H9 (cell line): Measurements from ENCODE around the gene NKAIN2. TPM values are rescaled to one million over a fixed set of nuclear protein-coding genes. Genes with fewer than 3 reads are reported as not detected.
A peak's percentile ranks its signal among the peaks of the same experiment; 100 is the strongest.

Experiments used
- DNase-seq: peaks from one replicate; pipeline ENCODE4 v3.0.0-alpha.2; 2017
- H2AFZ ChIP-seq: one replicate; pipeline ENCODE4 v1.6.1; 2013; ENCODE audit warnings: mild to moderate bottlenecking, low read length, control low read depth, moderate library complexity
- H2AK5ac ChIP-seq: 2 replicates; pipeline ENCODE4 v1.6.1; 2013; ENCODE audit warnings: low read length, control low read depth, mixed read lengths; ENCODE audit not compliant: insufficient read length
- H2BK120ac ChIP-seq: one replicate; pipeline ENCODE4 v1.6.1; 2013; ENCODE audit warnings: low read depth, mild to moderate bottlenecking, low read length, control low read depth, inconsistent platforms; ENCODE audit not compliant: poor library complexity, severe bottlenecking
- H2BK12ac ChIP-seq: 2 replicates; pipeline ENCODE4 v1.6.1; 2013; ENCODE audit warnings: low read length, control low read depth, mixed read lengths, low read depth; ENCODE audit not compliant: insufficient read length
- H2BK15ac ChIP-seq: 2 replicates; pipeline ENCODE4 v1.6.1; 2013; ENCODE audit warnings: low read depth, low read length, control low read depth
- H2BK20ac ChIP-seq: one replicate; pipeline ENCODE4 v1.6.1; 2013; ENCODE audit warnings: low read depth, mild to moderate bottlenecking, low read length, control low read depth, inconsistent platforms; ENCODE audit not compliant: poor library complexity, severe bottlenecking
- H2BK5ac ChIP-seq: 2 replicates; pipeline ENCODE4 v1.6.1; 2013; ENCODE audit warnings: low read length, control low read depth, mixed read lengths; ENCODE audit not compliant: insufficient read length
- H3K14ac ChIP-seq: 2 replicates; pipeline ENCODE4 v1.6.1; 2013; ENCODE audit warnings: low read length, control low read depth; ENCODE audit not compliant: insufficient read depth
- H3K18ac ChIP-seq: 2 replicates; pipeline ENCODE4 v1.6.1; 2013; ENCODE audit warnings: low read depth, mild to moderate bottlenecking, mixed read lengths, low read length, control low read depth; ENCODE audit not compliant: insufficient read length
- H3K23ac ChIP-seq: 2 replicates; pipeline ENCODE4 v1.6.1; 2013; ENCODE audit warnings: low read length, control low read depth, mixed read lengths, low read depth; ENCODE audit not compliant: insufficient read length
- H3K23me2 ChIP-seq: 2 replicates; pipeline ENCODE4 v1.6.1; 2013; ENCODE audit warnings: low read depth, mild to moderate bottlenecking, mixed read lengths, low read length, control low read depth; ENCODE audit not compliant: insufficient read length, poor library complexity, severe bottlenecking
- H3K27ac ChIP-seq: 2 replicates; pipeline ENCODE4 v1.5.1; 2013; ENCODE audit warnings: low read length, control low read depth, mixed read lengths, low read depth; ENCODE audit not compliant: insufficient read length
- H3K27me3 ChIP-seq: 2 replicates; pipeline ENCODE4 v1.6.1; 2013; ENCODE audit warnings: low read length, control low read depth, inconsistent platforms; ENCODE audit not compliant: insufficient read depth
- H3K4ac ChIP-seq: 2 replicates; pipeline ENCODE4 v1.6.1; 2013; ENCODE audit warnings: low read depth, mild to moderate bottlenecking, control low read depth, inconsistent platforms, low read length, moderate library complexity
- H3K4me1 ChIP-seq: 2 replicates; pipeline ENCODE4 v1.6.1; 2013; ENCODE audit warnings: low read length, control low read depth, inconsistent platforms; ENCODE audit not compliant: insufficient read depth
- H3K4me2 ChIP-seq: 2 replicates; pipeline ENCODE4 v1.6.1; 2013; ENCODE audit warnings: low read length, control low read depth, mixed read lengths; ENCODE audit not compliant: insufficient read length, insufficient read depth
- H3K56ac ChIP-seq: 2 replicates; pipeline ENCODE4 v1.6.1; 2013; ENCODE audit warnings: low read depth, mild to moderate bottlenecking, mixed read lengths, low read length, control low read depth; ENCODE audit not compliant: insufficient read length
- H3K79me1 ChIP-seq: 2 replicates; pipeline ENCODE4 v1.6.1; 2013; ENCODE audit warnings: low read depth, mild to moderate bottlenecking, moderate library complexity, low read length, control low read depth, inconsistent platforms; ENCODE audit not compliant: insufficient read depth, poor library complexity, severe bottlenecking
- H3K79me2 ChIP-seq: 2 replicates; pipeline ENCODE4 v1.6.1; 2013; ENCODE audit warnings: low read length, control low read depth, inconsistent platforms; ENCODE audit not compliant: insufficient read depth
- H3K9ac ChIP-seq: 2 replicates; pipeline ENCODE4 v1.6.1; 2013; ENCODE audit warnings: low read length, control low read depth, mixed read lengths; ENCODE audit not compliant: insufficient read length; ENCODE audit errors: extremely low read depth
- H3K9me3 ChIP-seq: one replicate; pipeline ENCODE4 v1.6.1; 2013; ENCODE audit warnings: low read depth, low read length, inconsistent platforms; ENCODE audit not compliant: control insufficient read depth
- H3T11ph ChIP-seq: one replicate; pipeline ENCODE4 v1.6.1; 2013; ENCODE audit warnings: mild to moderate bottlenecking, low read length, control low read depth, inconsistent platforms
- H4K20me1 ChIP-seq: one replicate; pipeline ENCODE4 v1.6.1; 2013; ENCODE audit not compliant: control insufficient read depth, insufficient read length, insufficient read depth
- H4K5ac ChIP-seq: 2 replicates; pipeline ENCODE4 v1.6.1; 2013; ENCODE audit warnings: low read depth, mild to moderate bottlenecking, mixed read lengths, low read length, control low read depth; ENCODE audit not compliant: insufficient read length
- H4K8ac ChIP-seq: replicated peaks from 2 replicates; pipeline ENCODE4 v1.6.1; 2013; ENCODE audit warnings: low read length, control low read depth, mixed read lengths, low read depth; ENCODE audit not compliant: insufficient read length
- H4K91ac ChIP-seq: 2 replicates; pipeline ENCODE4 v1.6.1; 2013; ENCODE audit warnings: low read depth, mild to moderate bottlenecking, moderate library complexity, mixed read lengths, low read length, control low read depth; ENCODE audit not compliant: insufficient read length
- H3K27ac Mint-ChIP-seq, 3 experiments: 2 replicates in 2 of 3; 3 replicates in 1 of 3; pipeline ENCODE4 v1.8.0; 2020 to 2021; ENCODE audit warnings: mixed read lengths in 3 of 3, mild to moderate bottlenecking in 1 of 3, moderate library complexity in 1 of 3
- H3K27me3 Mint-ChIP-seq: 2 replicates; pipeline ENCODE4 v1.8.0; 2021; ENCODE audit warnings: low read depth, mild to moderate bottlenecking, moderate library complexity, mixed read lengths
- H3K36me3 Mint-ChIP-seq, 3 experiments: 2 replicates in 2 of 3; 3 replicates in 1 of 3; pipeline ENCODE4 v1.8.0; 2020 to 2021; ENCODE audit warnings: low read depth in 3 of 3, mixed read lengths in 3 of 3; ENCODE audit not compliant: insufficient read depth in 1 of 3
- H3K4me1 Mint-ChIP-seq, 2 experiments: 2 replicates each; pipeline ENCODE4 v1.8.0; 2020; ENCODE audit warnings: mixed read lengths in 2 of 2
- H3K4me3 Mint-ChIP-seq, 2 experiments: 2 replicates in 1 of 2; 3 replicates in 1 of 2; pipeline ENCODE4 v1.8.0; 2020 to 2021; ENCODE audit warnings: mild to moderate bottlenecking in 2 of 2, mixed read lengths in 2 of 2, moderate library complexity in 1 of 2
- H3K9me3 Mint-ChIP-seq, 2 experiments: 2 replicates in 1 of 2; 3 replicates in 1 of 2; pipeline ENCODE4 v1.8.0; 2020; ENCODE audit warnings: mild to moderate bottlenecking in 2 of 2, mixed read lengths in 2 of 2, moderate library complexity in 1 of 2
- WGBS: extraction: QIAGEN DNeasy Blood & Tissue Kit; methylation state at CpG from one replicate; pipeline ENCODE4 v1.1.7; 2013; ENCODE audit warnings: missing lambda C conversion rate, low lambda C conversion rate, mixed read lengths; ENCODE audit not compliant: insufficient read length; ENCODE audit errors: extremely low coverage; 5-methylcytosine and 5-hydroxymethylcytosine counted together
- total RNA-seq: library from RNA; stranded (reverse); gene quantifications from 2 replicates; pipeline ENCODE4 v1.2.1, GENCODE V29; 2021
- TF ChIP-seq, protein P1 (sequence below): fragments of 200-600 bp; sonication (generic); conservative IDR thresholded peaks from 3 replicates; pipeline ENCODE4 v1.8.0; 2021; ENCODE audit warnings: antibody characterized with exemption, mild to moderate bottlenecking

Gene NKAIN2
- total RNA-seq, 1 experiment from 2014 or later = 0.17 TPM

DNA sequence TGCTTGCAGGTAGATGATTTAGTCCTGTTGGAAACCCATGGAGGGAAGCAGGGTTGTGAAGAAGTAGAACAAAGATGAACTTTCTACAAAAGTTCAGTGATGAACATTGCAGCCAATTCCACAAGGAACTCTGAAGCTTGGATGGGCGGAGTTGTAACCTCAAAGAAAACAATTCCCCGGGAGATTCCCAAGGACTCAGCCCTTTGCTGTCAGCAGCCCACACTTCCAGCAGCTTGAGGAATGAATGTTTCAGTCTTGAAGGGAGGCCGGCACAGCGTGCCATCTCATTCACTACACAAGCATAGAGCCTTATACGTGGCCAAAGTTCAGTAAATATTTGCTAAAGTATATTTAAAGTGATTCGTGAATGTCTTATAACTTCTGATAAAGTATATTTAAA, 269.4 kb downstream of the NKAIN2 start:
- peaks cover 9 to 13% of the 10 kb centered on the region in 2 experiments for H3K4me1 Mint-ChIP-seq
- Histone ChIP-seq H3K27ac (no peak overlapping the region), H3K23ac (no peak overlapping the region)

More for the DNA sequence above, 269.4 kb downstream of the NKAIN2 start:
- WGBS = no CpG with 5 or more reads among the region's 6 CpGs
- Histone ChIP-seq H4K20me1 (no peaks in the 10 kb centered on the region), H3K4ac (no peak overlapping the region), H2BK120ac (no peak overlapping the region), H2BK15ac (no peak overlapping the region), H3K4me1 (peaks cover 3% of the 10 kb centered on the region; the same call in 1 of the 2 replicates), H2BK5ac (no peak overlapping the region), H3K23me2 (no peaks in the 10 kb centered on the region), H3K79me2 (no peaks in the 10 kb centered on the region), H4K91ac (no peak overlapping the region), H3K27me3 (no peaks in the 10 kb centered on the region), H2BK20ac (no peak overlapping the region), H3K9ac (no peak overlapping the region), H2AFZ (no peak overlapping the region), H2AK5ac (no peak overlapping the region), H4K5ac (no peak overlapping the region), H3K14ac (no peak overlapping the region), H3K4me2 (no peak overlapping the region), H3K9me3 (no peaks in the 10 kb centered on the region), H3T11ph (no peak overlapping the region), H3K18ac (no peak overlapping the region), H3K56ac (no peak overlapping the region), H2BK12ac (no peak overlapping the region), H3K79me1 (no peaks in the 10 kb centered on the region), H4K8ac (no peak overlapping the region)
- no peak overlapping the region for H3K4me3 Mint-ChIP-seq
- no peaks in the 10 kb centered on the region for H3K9me3 Mint-ChIP-seq
- H3K27me3 Mint-ChIP-seq = no peaks in the 10 kb centered on the region
- DNase-seq = peak; percentile 30
- no peak overlapping the region for H3K27ac Mint-ChIP-seq
- H3K36me3 Mint-ChIP-seq = no peaks in the 10 kb centered on the region
- TF ChIP-seq, protein P1, sequence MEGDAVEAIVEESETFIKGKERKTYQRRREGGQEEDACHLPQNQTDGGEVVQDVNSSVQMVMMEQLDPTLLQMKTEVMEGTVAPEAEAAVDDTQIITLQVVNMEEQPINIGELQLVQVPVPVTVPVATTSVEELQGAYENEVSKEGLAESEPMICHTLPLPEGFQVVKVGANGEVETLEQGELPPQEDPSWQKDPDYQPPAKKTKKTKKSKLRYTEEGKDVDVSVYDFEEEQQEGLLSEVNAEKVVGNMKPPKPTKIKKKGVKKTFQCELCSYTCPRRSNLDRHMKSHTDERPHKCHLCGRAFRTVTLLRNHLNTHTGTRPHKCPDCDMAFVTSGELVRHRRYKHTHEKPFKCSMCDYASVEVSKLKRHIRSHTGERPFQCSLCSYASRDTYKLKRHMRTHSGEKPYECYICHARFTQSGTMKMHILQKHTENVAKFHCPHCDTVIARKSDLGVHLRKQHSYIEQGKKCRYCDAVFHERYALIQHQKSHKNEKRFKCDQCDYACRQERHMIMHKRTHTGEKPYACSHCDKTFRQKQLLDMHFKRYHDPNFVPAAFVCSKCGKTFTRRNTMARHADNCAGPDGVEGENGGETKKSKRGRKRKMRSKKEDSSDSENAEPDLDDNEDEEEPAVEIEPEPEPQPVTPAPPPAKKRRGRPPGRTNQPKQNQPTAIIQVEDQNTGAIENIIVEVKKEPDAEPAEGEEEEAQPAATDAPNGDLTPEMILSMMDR = no peak
